HEK293T (cell line): Measurements from ENCODE around the gene IL1RAPL1.

Experiments used
- CTCF ChIA-PET: fragments of 350-600 bp; formaldehyde crosslinking; extraction: SDS; loops from one replicate; lab custom pipeline; 2021; ENCODE audit warnings: antibody characterized with exemption, inconsistent platforms; lab: Yijun Ruan, JAX
- POLR2A ChIA-PET: fragments of 350-600 bp; formaldehyde crosslinking; extraction: SDS; loops from one replicate; lab custom pipeline; 2020; ENCODE audit warnings: antibody characterized with exemption, inconsistent platforms; lab: Yijun Ruan, JAX
- DNase-seq: peaks from one replicate; pipeline ENCODE4 v3.0.0; 2012; ENCODE audit warnings: mixed read lengths; ENCODE audit errors: extremely low spot score
- ARNT ChIP-seq: fragments of 450-650 bp; IDR thresholded peaks from 2 replicates; pipeline ENCODE4 v1.6.1; 2017; ENCODE audit warnings: mild to moderate bottlenecking
- BHLHE40 ChIP-seq: fragments of 450-650 bp; IDR thresholded peaks from 2 replicates; pipeline ENCODE4 v1.6.1; 2016; ENCODE audit warnings: mild to moderate bottlenecking, moderate library complexity, borderline replicate concordance
- CTBP1 ChIP-seq: fragments of 450-650 bp; IDR thresholded peaks from 2 replicates; pipeline ENCODE4 v1.6.1; 2016; ENCODE audit warnings: borderline replicate concordance
- ELF4 ChIP-seq: fragments of 450-650 bp; IDR thresholded peaks from 2 replicates; pipeline ENCODE4 v1.6.1; 2017; ENCODE audit warnings: antibody characterized with exemption
- FOXA1 ChIP-seq: fragments of 450-650 bp; IDR thresholded peaks from 2 replicates; pipeline ENCODE4 v1.6.1; 2016; ENCODE audit warnings: mild to moderate bottlenecking
- FOXK2 ChIP-seq: fragments of 450-650 bp; IDR thresholded peaks from 2 replicates; pipeline ENCODE4 v1.6.1; 2016; ENCODE audit warnings: mild to moderate bottlenecking
- FOXM1 ChIP-seq: fragments of 450-650 bp; IDR thresholded peaks from 2 replicates; pipeline ENCODE4 v1.6.1; 2017; ENCODE audit warnings: mild to moderate bottlenecking, borderline replicate concordance
- HDGF ChIP-seq: fragments of 450-650 bp; IDR thresholded peaks from 2 replicates; pipeline ENCODE4 v1.6.1; 2017; ENCODE audit warnings: antibody characterized with exemption, borderline replicate concordance
- L3MBTL2 ChIP-seq: fragments of 450-650 bp; conservative IDR thresholded peaks from 2 replicates; pipeline ENCODE4 v1.6.1; 2016; ENCODE audit warnings: mild to moderate bottlenecking
- LEF1 ChIP-seq: fragments of 450-650 bp; IDR thresholded peaks from 2 replicates; pipeline ENCODE4 v1.6.1; 2017; ENCODE audit warnings: mild to moderate bottlenecking, borderline replicate concordance
- NFRKB ChIP-seq: fragments of 450-650 bp; IDR thresholded peaks from 2 replicates; pipeline ENCODE4 v1.6.1; 2016; ENCODE audit warnings: mild to moderate bottlenecking, moderate library complexity
- SP1 ChIP-seq: fragments of 450-650 bp; IDR thresholded peaks from 2 replicates; pipeline ENCODE4 v1.6.1; 2017
- SUZ12 ChIP-seq: fragments of 450-650 bp; IDR thresholded peaks from 2 replicates; pipeline ENCODE4 v1.6.1; 2016; ENCODE audit warnings: mild to moderate bottlenecking
- TARDBP ChIP-seq: fragments of 450-650 bp; IDR thresholded peaks from 2 replicates; pipeline ENCODE4 v1.6.1; 2016
- ZNF384 ChIP-seq: fragments of 450-650 bp; IDR thresholded peaks from 2 replicates; pipeline ENCODE4 v1.6.1; 2016
- TF ChIP-seq, protein P1 (sequence below): fragments of 450-650 bp; IDR thresholded peaks from 2 replicates; pipeline ENCODE4 v1.6.1; 2016

IL1RAPL1 gene

DNA sequence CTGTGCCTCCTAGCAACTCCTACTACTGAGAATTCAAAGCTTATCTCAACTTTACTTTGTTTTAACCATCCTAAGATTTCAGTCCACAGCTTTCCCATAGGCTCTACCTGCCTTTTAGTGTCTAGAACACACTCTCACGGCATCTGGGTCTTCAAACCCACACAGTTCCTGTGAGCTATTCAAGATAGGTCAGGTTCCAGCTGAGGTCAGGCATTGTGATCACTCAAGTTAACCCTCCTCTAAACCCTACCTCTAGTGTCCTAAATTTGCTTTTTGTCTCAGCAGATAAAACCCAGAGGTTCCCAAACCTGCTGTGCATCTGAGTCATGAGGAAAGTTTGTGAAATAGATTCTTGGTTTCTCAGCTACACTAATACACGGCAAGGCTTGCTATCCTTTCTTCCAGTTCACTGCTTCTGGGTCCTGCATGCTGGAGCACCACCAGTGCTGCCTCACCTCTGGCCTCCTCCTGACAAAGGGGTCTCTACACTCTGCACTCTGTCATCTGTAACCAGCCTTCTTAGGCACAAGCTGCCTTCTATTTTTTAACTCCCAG is 1303.5 kb downstream of the IL1RAPL1 start:
- CTCF ChIA-PET: no interaction called here
- DNase-seq: no peak
- no peak for TF ChIP-seq FOXK2
- POLR2A ChIA-PET: no interaction called here

DNA sequence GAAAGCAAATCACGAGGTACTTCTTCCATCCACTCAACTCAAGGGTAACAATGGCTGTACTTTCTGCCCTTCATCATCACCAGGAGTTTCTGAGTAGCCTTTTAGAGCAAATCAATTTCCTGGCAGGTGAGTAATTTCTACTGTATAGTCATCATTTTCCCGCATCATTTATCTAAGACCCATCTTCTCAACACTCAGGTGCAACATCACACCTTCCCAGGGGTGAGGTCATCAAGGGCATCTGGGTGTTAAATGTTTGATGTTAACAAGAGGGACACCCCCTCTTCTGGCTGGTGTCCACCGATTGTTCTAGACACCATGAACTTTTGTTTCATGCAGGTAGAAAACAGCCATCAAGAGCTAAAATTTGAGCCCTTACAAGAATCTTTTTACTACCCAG is 1314.8 kb downstream of the IL1RAPL1 start:
- POLR2A ChIA-PET: no interaction called here
- CTCF ChIA-PET: no interaction called here
- TF ChIP-seq FOXK2 (no peak), TARDBP (no peak), BHLHE40 (no peak), NFRKB (no peak), ARNT (no peak), SUZ12 (no peak), ZNF384 (no peak), FOXA1 (no peak), CTBP1 (no peak), SP1 (no peak), LEF1 (no peak)
- TF ChIP-seq, protein P1, sequence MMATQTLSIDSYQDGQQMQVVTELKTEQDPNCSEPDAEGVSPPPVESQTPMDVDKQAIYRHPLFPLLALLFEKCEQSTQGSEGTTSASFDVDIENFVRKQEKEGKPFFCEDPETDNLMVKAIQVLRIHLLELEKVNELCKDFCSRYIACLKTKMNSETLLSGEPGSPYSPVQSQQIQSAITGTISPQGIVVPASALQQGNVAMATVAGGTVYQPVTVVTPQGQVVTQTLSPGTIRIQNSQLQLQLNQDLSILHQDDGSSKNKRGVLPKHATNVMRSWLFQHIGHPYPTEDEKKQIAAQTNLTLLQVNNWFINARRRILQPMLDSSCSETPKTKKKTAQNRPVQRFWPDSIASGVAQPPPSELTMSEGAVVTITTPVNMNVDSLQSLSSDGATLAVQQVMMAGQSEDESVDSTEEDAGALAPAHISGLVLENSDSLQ: no peak
- no peak for DNase-seq

DNA sequence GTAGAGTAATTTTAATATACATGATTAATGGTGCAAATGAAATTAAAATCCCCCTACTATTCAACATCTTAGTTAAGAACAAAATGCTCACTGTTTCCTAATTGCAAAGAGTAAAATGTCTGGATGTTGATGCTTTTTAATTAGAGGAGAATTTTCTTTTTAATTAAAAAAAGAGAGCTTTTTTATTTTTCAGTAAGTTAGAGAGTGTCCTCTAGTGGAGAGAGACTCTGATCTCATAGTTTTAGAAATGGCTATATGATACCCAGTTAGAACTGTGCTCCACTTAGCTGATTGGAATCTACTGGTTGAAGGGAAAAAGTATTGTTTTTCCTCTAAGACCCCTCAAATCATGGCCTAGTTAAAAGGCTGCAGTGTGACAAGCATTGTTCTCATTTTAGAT is 1316.1 kb downstream of the IL1RAPL1 start:
- CTCF ChIA-PET: no interaction called here
- POLR2A ChIA-PET: interaction anchor here (0.6 kb wide), 1 partner anchor 62 kb away, joined by 3 read pairs; no protein-coding TSS in a partner anchor
- TF ChIP-seq SUZ12: no peak
- no peak for TF ChIP-seq CTBP1
- TF ChIP-seq NFRKB: no peak
- TF ChIP-seq SP1: no peak
- no peak for TF ChIP-seq HDGF
- no peak for TF ChIP-seq FOXM1
- TF ChIP-seq FOXA1: no peak

DNA sequence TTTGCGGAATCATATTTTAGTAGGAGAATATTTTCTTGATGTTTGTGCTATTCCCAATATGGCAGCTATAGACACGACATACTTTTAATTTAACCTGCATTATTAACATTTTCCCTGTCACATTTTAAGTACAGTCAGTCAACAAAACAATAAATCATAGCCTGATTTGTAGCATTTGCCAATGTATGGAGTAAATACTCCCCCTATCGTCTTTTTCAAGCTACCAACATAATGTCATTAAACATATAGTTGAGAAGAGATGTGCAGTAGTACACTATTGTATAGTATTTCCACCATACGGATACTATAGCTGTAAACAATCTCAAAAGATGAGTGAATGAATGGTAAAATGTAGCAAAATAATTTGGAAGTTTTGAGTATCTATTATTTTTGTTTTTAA is 1324.4 kb downstream of the IL1RAPL1 start:
- DNase-seq: no peak
- TF ChIP-seq, protein P1: peak; percentile 47
- TF ChIP-seq SP1: no peak
- ChIA-PET CTCF (no interaction called here), POLR2A (no interaction called here)

More for the DNA sequence above, 1316.1 kb downstream of the IL1RAPL1 start:
- no peak for DNase-seq

DNA sequence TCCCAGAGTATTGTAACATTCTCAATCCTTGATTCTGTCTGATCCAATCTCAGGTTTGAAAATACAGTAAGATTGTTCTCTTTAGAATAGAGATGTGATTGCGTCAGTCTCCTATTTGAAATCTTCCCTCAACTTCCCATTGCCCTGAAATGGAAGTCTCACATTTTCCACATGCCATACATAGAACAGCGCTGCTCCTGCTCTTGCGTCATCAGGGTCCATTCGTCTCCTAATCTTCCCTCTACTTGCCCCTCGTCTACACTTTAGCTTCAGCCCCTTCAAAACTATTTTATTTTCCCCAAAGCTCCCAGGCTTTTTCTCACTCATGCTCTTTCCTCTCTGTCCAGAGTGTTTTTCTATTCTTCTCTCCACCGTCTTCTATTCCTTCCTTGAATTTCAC is 1326.4 kb downstream of the IL1RAPL1 start:
- ChIA-PET CTCF (no interaction called here), POLR2A (no interaction called here)
- no peak for DNase-seq
- TF ChIP-seq, protein P1: no peak
- TF ChIP-seq FOXK2 (no peak), BHLHE40 (no peak), ARNT (no peak), SUZ12 (no peak), L3MBTL2 (no peak), HDGF (no peak), SP1 (no peak), CTBP1 (no peak), ELF4 (no peak), FOXA1 (no peak), ZNF384 (no peak), NFRKB (no peak), FOXM1 (no peak), LEF1 (no peak), TARDBP (no peak)

DNA sequence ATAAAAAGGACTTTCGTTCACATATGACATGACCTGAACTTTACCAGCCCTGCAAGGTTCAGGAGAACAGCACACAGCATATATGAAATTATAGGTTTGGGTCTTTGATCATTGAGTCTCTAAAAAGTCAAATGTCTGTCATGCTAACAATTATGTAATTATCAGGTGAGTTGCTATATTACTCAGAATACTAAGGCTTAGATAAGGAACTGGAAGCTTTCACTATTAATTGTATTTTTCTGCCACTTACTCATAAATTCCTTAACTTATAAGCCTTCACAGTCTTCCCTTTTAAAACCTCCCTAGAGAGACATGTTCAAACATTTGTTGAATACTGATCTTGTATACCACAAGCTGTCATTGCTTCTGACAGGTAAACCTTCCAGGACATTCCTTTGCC is 1335.4 kb downstream of the IL1RAPL1 start:
- TF ChIP-seq LEF1 (no peak), HDGF (no peak), BHLHE40 (no peak), ARNT (no peak), SUZ12 (no peak), NFRKB (no peak), ZNF384 (no peak), FOXA1 (no peak), ELF4 (no peak), CTBP1 (no peak), FOXM1 (no peak), TARDBP (no peak), FOXK2 (no peak)
- TF ChIP-seq, protein P1: no peak
- CTCF ChIA-PET: no interaction called here
- POLR2A ChIA-PET: no interaction called here
- no peak for DNase-seq
